Measurements from ENCODE around the gene PDE3B.
"Not testable (repeated sequence)": the region's sequence is repeated elsewhere in the genome, so short reads cannot be mapped to it uniquely, and the experiment has no call there.

The PDE3B gene

GRCh38 chr11:14641801-14642200 lies 1.8 kb upstream of the PDE3B start:
- no peak for DNase-seq (ENCODE audit: low spot score)

GRCh38 chr11:14642453-14642852 lies 1.2 kb upstream of the PDE3B start:
- DNase-seq (ENCODE audit: low spot score) = no peak

- no peak for DNase-seq (ENCODE audit: low spot score)
Observed at GRCh38 chr11:14642873-14643696, 519 bp upstream of the PDE3B start.

GRCh38 chr11:14644226-14645014 lies 816 bp downstream of the PDE3B start:
- DNase-seq (ENCODE audit: low spot score) = peak; percentile 65

- peak; percentile 5 for DNase-seq (ENCODE audit: low spot score)
Observed at GRCh38 chr11:14645015-14645912, 1.7 kb downstream of the PDE3B start.

GRCh38 chr11:14645985-14646900 lies 2.6 kb downstream of the PDE3B start:
- DNase-seq (ENCODE audit: low spot score) = no peak

- DNase-seq (ENCODE audit: low spot score) = no peak
Observed at GRCh38 chr11:14650064-14650463, 6.5 kb downstream of the PDE3B start.

- no peak for DNase-seq (ENCODE audit: low spot score)
Observed at GRCh38 chr11:14653090-14653489, 9.5 kb downstream of the PDE3B start.

- DNase-seq (ENCODE audit: low spot score) = no peak
Observed at GRCh38 chr11:14655435-14655834, 11.8 kb downstream of the PDE3B start.

- DNase-seq (ENCODE audit: low spot score) = no peak
Observed at GRCh38 chr11:14656536-14657457, 13.2 kb downstream of the PDE3B start.

GRCh38 chr11:14657841-14658240 lies 14.2 kb downstream of the PDE3B start:
- no peak for DNase-seq (ENCODE audit: low spot score)

GRCh38 chr11:14664926-14665325 lies 21.3 kb downstream of the PDE3B start:
- DNase-seq (ENCODE audit: low spot score) = not testable (repeated sequence)

GRCh38 chr11:14667329-14667728 lies 23.7 kb downstream of the PDE3B start:
- DNase-seq (ENCODE audit: low spot score) = not testable (repeated sequence)

- no peak for DNase-seq (ENCODE audit: low spot score)
Observed at GRCh38 chr11:14668731-14669301, 25.2 kb downstream of the PDE3B start.

- no peak for DNase-seq (ENCODE audit: low spot score)
Observed at GRCh38 chr11:14669499-14669898, 25.9 kb downstream of the PDE3B start.

GRCh38 chr11:14669958-14670357 lies 26.4 kb downstream of the PDE3B start:
- DNase-seq (ENCODE audit: low spot score) = no peak

GRCh38 chr11:14672635-14673034 lies 29.0 kb downstream of the PDE3B start:
- peak; percentile 15 for DNase-seq (ENCODE audit: low spot score)

- no peak for DNase-seq (ENCODE audit: low spot score)
Observed at GRCh38 chr11:14673421-14673820, 29.8 kb downstream of the PDE3B start.

- DNase-seq (ENCODE audit: low spot score) = no peak
Observed at GRCh38 chr11:14673824-14674405, 30.3 kb downstream of the PDE3B start.
